ENCODE results near the gene GDAP1L1. TPM values are rescaled to one million over a fixed set of nuclear protein-coding genes. Genes with fewer than 3 reads are reported as not detected.

Gene GDAP1L1
- polyA plus RNA-seq, 1 donor = 5.4 TPM

DNA sequence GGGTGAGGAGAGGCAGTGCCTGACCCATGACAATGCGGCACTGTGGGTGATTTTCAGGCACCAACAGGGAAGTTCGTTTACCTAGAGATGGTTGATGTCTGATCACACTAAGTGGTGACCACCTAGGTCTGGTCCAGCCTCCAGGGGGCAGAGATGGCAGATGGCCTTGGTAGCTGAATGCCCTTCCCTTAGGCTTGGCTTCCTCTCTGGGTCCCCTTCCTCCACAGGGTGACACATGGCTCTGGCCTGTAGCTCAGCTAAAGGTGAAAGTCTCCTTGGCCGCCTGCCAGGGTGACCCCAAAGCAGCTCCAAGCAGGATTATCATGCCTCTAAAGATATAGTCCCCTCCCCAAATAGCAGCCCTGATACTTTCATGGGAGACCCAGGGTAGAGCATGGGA lies 6.4 kb downstream of the GDAP1L1 start:
- no CpG with 5 or more reads among the region's 3 CpGs for WGBS (ENCODE audit: insufficient coverage, low lambda C conversion rate)
- Histone ChIP-seq H3K27me3 (ENCODE audit: control insufficient read depth, insufficient read depth, low read length) (no peaks in the 10 kb centered on the region), H3K36me3 (ENCODE audit: control insufficient read depth, insufficient read depth, low read length) (no peaks in the 10 kb centered on the region), H3K4me3 (ENCODE audit: low read length) (no peak overlapping the region), H3K9me3 (ENCODE audit: control insufficient read depth, low read depth, low read length) (no peaks in the 10 kb centered on the region), H3K27ac (ENCODE audit: low read length) (no peak overlapping the region), H3K4me1 (ENCODE audit: control insufficient read depth, insufficient read depth, low read length) (no peaks in the 10 kb centered on the region)
- DNase-seq = no peak

DNA sequence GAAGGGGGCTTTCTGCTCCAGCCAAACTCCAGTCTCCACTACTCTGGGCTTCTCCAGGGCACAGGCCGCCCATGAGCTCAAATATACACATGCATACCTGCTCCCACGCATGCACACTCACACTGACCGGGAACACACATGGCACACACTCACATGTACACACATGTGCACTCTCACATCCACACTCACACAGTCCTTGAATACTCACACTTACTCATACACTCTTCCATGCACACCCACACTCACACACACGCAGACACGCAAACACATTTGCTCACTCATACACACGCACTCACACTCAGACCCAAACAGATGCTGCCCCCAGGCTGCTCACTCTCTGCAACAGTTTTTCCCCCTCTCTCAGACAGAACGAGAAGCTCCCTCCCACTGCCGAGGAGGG lies 7.0 kb downstream of the GDAP1L1 start:
- no peaks in the 10 kb centered on the region for H3K36me3 ChIP-seq (ENCODE audit: control insufficient read depth, insufficient read depth, low read length)
- no peaks in the 10 kb centered on the region for H3K27me3 ChIP-seq (ENCODE audit: control insufficient read depth, insufficient read depth, low read length)
- WGBS (ENCODE audit: insufficient coverage, low lambda C conversion rate) = no CpG with 5 or more reads among the region's 8 CpGs
- DNase-seq = no peak
- no peak overlapping the region for H3K4me3 ChIP-seq (ENCODE audit: low read length)
- no peaks in the 10 kb centered on the region for H3K9me3 ChIP-seq (ENCODE audit: control insufficient read depth, low read depth, low read length)
- H3K27ac ChIP-seq (ENCODE audit: low read length) = no peak overlapping the region
- no peaks in the 10 kb centered on the region for H3K4me1 ChIP-seq (ENCODE audit: control insufficient read depth, insufficient read depth, low read length)

DNA sequence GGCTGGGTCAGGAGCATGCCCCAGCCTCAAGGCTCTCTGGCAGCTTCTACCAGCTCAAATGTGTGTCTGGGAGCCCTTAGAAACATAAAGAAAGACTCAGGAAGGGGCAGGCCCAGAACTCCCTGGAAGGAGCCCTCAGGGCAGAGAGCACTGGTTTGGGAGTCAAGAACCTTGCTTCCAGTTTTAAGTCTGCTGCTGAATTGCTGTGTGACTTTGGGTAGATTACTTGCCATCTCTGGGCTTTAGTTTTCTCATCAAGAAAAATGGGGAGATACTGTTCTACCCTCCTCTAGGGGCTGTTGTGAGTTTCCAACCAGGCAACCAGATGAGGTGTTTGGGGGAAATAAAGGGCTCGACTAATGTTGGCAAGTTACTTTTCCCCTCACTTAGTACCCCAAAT lies 8.8 kb downstream of the GDAP1L1 start:
- Histone ChIP-seq H3K27me3 (ENCODE audit: control insufficient read depth, insufficient read depth, low read length) (no peaks in the 10 kb centered on the region), H3K9me3 (ENCODE audit: control insufficient read depth, low read depth, low read length) (no peaks in the 10 kb centered on the region), H3K36me3 (ENCODE audit: control insufficient read depth, insufficient read depth, low read length) (no peaks in the 10 kb centered on the region), H3K27ac (ENCODE audit: low read length) (no peak overlapping the region), H3K4me3 (ENCODE audit: low read length) (no peak overlapping the region), H3K4me1 (ENCODE audit: control insufficient read depth, insufficient read depth, low read length) (no peaks in the 10 kb centered on the region)
- no peak for DNase-seq
- WGBS (ENCODE audit: insufficient coverage, low lambda C conversion rate) = no CpG with 5 or more reads among the region's 1 CpG

DNA sequence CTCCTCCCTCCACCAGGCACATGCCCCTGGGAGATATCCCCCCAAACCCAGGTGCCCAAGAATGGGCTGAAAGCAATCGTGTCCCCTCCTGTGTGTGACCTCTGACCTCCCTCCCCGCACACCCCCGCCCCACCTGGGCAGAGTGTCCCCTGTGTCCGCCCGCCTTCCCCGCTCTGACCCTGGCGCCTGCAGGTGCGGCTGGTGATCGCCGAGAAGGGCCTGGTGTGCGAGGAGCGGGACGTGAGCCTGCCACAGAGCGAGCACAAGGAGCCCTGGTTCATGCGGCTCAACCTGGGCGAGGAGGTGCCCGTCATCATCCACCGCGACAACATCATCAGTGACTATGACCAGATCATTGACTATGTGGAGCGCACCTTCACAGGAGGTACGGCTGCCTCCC lies 9.9 kb downstream of the GDAP1L1 start:
- Histone ChIP-seq H3K36me3 (ENCODE audit: control insufficient read depth, insufficient read depth, low read length) (no peaks in the 10 kb centered on the region), H3K9me3 (ENCODE audit: control insufficient read depth, low read depth, low read length) (no peaks in the 10 kb centered on the region), H3K4me3 (ENCODE audit: low read length) (no peak overlapping the region), H3K27me3 (ENCODE audit: control insufficient read depth, insufficient read depth, low read length) (no peaks in the 10 kb centered on the region), H3K4me1 (ENCODE audit: control insufficient read depth, insufficient read depth, low read length) (no peaks in the 10 kb centered on the region), H3K27ac (ENCODE audit: low read length) (no peak overlapping the region)
- no peak for DNase-seq
- no CpG with 5 or more reads among the region's 21 CpGs for WGBS (ENCODE audit: insufficient coverage, low lambda C conversion rate)

DNA sequence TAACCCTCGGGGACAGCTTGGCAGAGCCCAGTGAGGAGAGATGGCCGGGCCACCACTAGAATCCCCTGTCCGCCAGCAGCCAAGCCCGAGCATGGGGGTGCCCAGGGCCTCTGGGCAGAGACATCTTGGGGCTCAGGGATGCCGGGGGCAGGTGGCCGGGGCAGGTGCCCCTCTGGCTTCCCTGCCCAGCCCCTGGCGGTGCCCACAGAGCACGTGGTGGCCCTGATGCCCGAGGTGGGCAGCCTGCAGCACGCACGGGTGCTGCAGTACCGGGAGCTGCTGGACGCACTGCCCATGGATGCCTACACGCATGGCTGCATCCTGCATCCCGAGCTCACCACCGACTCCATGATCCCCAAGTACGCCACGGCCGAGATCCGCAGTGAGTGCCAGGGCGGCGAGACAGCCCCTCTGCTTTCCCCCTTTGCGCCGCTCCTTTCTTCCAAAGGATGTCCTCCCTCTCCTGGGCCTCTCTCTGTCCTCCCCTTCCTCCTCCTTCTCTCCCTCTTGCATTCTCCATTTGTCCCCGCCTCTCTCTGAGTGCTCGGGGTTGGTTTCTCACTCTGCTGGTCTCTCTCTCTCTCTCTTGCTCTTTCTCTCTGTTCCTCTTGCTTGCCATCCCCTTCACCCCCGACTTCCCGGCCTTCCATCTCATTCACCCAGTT lies 11.2 kb downstream of the GDAP1L1 start:
- Histone ChIP-seq H3K36me3 (ENCODE audit: control insufficient read depth, insufficient read depth, low read length) (no peaks in the 10 kb centered on the region), H3K27me3 (ENCODE audit: control insufficient read depth, insufficient read depth, low read length) (no peaks in the 10 kb centered on the region), H3K9me3 (ENCODE audit: control insufficient read depth, low read depth, low read length) (no peaks in the 10 kb centered on the region), H3K4me1 (ENCODE audit: control insufficient read depth, insufficient read depth, low read length) (no peaks in the 10 kb centered on the region), H3K4me3 (ENCODE audit: low read length) (no peak overlapping the region), H3K27ac (ENCODE audit: low read length) (no peak overlapping the region)
- WGBS (ENCODE audit: insufficient coverage, low lambda C conversion rate) = 82% methylated on average over 4 of the region's 28 CpGs
- DNase-seq = no peak

DNA sequence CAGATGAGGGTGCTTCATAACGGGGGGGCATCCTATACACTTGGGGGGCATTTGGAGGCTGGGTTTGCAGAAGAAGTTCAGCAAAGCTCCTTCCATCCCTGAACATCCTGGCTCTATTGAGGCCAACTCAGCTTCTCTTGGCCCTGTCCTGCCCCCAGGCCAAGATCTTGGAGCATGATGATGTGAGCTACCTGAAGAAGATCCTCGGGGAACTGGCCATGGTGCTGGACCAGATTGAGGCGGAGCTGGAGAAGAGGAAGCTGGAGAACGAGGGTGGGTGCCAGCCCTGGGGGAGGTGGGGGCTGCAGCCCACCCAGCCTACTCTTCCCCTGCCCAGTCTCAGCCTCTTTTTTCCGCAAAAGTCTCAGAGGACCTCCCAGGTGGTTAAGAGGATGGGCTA lies 17.2 kb downstream of the GDAP1L1 start:
- Histone ChIP-seq H3K36me3 (ENCODE audit: control insufficient read depth, insufficient read depth, low read length) (no peaks in the 10 kb centered on the region), H3K4me1 (ENCODE audit: control insufficient read depth, insufficient read depth, low read length) (no peaks in the 10 kb centered on the region), H3K9me3 (ENCODE audit: control insufficient read depth, low read depth, low read length) (no peaks in the 10 kb centered on the region), H3K27ac (ENCODE audit: low read length) (no peak overlapping the region), H3K4me3 (ENCODE audit: low read length) (no peak overlapping the region), H3K27me3 (ENCODE audit: control insufficient read depth, insufficient read depth, low read length) (no peaks in the 10 kb centered on the region)
- WGBS (ENCODE audit: insufficient coverage, low lambda C conversion rate) = no CpG with 5 or more reads among the region's 5 CpGs
- DNase-seq = no peak

DNA sequence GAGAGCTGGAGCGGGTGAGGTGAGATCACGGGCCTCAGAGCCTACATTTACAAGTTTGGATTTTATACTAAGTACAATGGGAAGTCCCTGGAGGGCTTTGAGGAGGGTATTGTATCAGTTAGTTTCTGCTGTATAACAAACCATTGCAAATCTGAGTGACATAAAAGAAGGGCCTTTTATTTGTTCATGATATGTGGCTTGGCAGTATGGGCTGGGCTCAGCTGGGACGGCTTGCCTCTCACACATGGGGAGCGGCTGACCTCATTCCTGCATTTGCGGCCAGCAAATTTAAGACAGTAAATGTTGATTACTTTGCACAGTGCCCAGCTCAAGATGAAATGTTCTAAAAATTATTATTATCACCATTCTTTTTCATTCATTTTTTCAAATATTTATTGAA lies 21.7 kb downstream of the GDAP1L1 start:
- Histone ChIP-seq H3K4me3 (ENCODE audit: low read length) (no peak overlapping the region), H3K4me1 (ENCODE audit: control insufficient read depth, insufficient read depth, low read length) (no peaks in the 10 kb centered on the region), H3K27ac (ENCODE audit: low read length) (no peak overlapping the region), H3K9me3 (ENCODE audit: control insufficient read depth, low read depth, low read length) (no peaks in the 10 kb centered on the region), H3K36me3 (ENCODE audit: control insufficient read depth, insufficient read depth, low read length) (no peaks in the 10 kb centered on the region), H3K27me3 (ENCODE audit: control insufficient read depth, insufficient read depth, low read length) (no peaks in the 10 kb centered on the region)
- WGBS (ENCODE audit: insufficient coverage, low lambda C conversion rate) = no CpG with 5 or more reads among the region's 5 CpGs
- no peak for DNase-seq

DNA sequence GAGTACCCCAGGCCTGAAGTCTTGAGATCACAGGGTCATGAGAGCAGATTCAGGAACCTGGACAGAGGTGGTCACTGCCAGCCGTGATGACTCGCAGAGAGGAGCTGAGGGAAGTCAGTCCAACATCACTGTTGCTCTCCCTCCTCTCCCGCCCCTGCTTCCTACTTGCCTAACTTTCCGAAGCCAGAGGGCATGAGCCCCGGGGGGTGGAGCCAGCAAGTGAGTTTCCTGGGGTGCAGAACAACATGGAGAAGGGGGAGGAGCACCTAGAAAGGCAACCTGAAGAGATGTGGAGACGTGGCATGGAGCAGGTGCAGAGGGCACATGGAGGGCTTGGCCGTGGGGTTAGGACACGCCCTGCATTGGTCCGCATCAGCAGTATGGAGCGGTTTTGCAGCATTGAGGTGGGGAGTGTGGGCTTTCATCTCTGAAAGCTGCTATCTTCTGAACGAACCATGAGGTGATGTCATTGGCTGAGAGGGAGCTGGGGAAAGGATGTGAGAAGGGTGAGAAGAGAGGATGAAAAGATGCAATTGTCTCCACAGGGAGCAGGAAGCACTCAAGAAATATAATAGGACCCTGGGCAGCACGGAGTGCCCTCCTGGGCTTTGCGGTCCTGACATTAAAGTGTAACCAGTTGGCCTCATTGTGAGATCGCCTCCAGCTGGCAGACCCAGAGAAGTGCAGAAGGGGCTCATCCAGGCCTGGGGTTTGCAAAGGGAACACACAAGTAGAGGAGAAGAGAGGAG lies 25.0 kb downstream of the GDAP1L1 start:
- H3K36me3 ChIP-seq (ENCODE audit: control insufficient read depth, insufficient read depth, low read length) = no peaks in the 10 kb centered on the region
- H3K4me1 ChIP-seq (ENCODE audit: control insufficient read depth, insufficient read depth, low read length) = no peaks in the 10 kb centered on the region
- no peak for DNase-seq
- H3K27me3 ChIP-seq (ENCODE audit: control insufficient read depth, insufficient read depth, low read length) = no peaks in the 10 kb centered on the region
- H3K4me3 ChIP-seq (ENCODE audit: low read length) = no peak overlapping the region
- no peak overlapping the region for H3K27ac ChIP-seq (ENCODE audit: low read length)
- H3K9me3 ChIP-seq (ENCODE audit: control insufficient read depth, low read depth, low read length) = no peaks in the 10 kb centered on the region
- WGBS (ENCODE audit: insufficient coverage, low lambda C conversion rate) = 43% methylated on average over 1 of the region's 14 CpGs

DNA sequence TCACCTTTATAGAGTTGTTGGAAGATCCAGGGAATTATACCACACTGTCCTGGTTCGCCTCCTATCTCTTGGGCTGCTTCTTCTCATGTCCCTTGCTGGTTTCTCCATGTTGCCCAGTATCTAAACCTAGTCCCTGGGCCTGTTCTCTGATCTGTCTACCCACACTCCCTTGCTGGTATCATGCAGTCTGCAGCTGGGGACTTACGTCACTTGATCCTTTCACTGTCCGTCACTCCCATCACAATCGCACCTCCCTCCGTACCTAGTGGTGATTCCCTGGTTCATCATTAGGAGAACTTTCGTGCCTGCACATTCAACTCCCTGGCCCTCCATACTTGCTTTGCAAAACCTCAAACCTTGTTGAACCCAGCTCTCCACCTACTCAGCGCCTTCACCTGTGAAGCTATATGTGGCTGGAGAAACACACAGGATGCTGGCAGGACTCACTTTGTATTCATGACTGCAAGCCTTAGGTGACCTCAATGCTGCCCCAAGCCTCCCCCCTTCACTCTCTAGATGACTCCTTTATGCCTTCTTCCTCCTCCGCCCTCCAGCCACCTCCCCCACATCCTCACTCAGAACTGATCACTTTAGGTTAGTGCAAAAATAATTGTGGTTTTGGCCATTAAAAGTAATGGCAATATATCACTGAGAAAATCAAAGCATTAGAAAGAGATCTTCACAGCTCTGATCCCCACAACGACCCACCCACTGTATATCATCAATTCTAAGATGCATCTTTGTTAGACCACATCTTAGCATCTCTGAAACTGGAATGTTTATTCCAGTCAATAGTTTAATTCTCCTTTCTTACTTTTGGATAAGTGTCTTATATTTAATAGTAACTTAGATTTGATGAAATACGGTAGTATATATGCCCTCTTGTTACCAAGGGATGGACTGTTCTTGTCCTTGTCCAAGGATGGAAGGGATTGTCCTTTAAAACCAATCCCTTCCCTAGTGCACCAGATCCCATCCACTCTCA lies 26.4 kb downstream of the GDAP1L1 start:
- H3K27me3 ChIP-seq (ENCODE audit: control insufficient read depth, insufficient read depth, low read length) = no peaks in the 10 kb centered on the region
- H3K4me1 ChIP-seq (ENCODE audit: control insufficient read depth, insufficient read depth, low read length) = no peaks in the 10 kb centered on the region
- H3K4me3 ChIP-seq (ENCODE audit: low read length) = no peak overlapping the region
- H3K9me3 ChIP-seq (ENCODE audit: control insufficient read depth, low read depth, low read length) = no peaks in the 10 kb centered on the region
- no peak for DNase-seq
- no CpG with 5 or more reads among the region's 10 CpGs for WGBS (ENCODE audit: insufficient coverage, low lambda C conversion rate)
- no peak overlapping the region for H3K27ac ChIP-seq (ENCODE audit: low read length)
- H3K36me3 ChIP-seq (ENCODE audit: control insufficient read depth, insufficient read depth, low read length) = no peaks in the 10 kb centered on the region

DNA sequence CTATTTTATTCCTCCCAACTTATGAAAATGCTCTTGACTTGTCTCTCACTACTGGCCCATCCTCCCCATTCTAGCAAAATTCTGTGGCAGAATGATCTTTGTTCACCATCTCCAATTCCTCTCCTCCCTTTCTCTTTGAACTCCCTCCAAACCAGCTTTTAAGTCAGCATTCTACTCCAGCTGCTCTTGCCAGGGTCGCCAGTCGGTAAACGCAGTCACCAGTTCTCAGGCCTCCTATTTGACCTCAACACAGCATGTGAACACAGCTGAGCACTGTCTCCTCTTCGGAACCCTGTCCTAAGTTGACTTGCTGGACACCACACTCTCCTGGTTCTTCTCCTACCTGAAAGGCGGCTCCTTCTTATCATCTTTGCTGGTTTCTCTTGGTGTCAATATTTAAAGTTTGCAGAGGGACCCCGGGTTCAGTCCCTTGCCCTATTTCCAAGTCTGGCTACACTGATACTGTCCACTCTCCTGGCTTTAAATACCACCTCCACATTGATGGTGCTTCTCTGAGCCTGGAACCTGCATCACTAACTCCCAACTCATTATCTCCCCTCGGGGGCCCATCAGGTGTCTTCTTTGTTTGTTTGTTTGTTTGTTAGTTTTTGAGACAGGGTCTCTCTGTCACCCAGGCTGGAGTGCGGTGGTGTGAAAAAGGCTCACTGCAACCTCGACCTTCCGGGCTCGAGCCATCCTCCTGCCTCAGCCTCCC lies 27.4 kb downstream of the GDAP1L1 start:
- no peak overlapping the region for H3K4me3 ChIP-seq (ENCODE audit: low read length)
- no peak for DNase-seq
- no peak overlapping the region for H3K27ac ChIP-seq (ENCODE audit: low read length)
- H3K27me3 ChIP-seq (ENCODE audit: control insufficient read depth, insufficient read depth, low read length) = no peaks in the 10 kb centered on the region
- no peaks in the 10 kb centered on the region for H3K9me3 ChIP-seq (ENCODE audit: control insufficient read depth, low read depth, low read length)
- WGBS (ENCODE audit: insufficient coverage, low lambda C conversion rate) = no CpG with 5 or more reads among the region's 11 CpGs
- H3K4me1 ChIP-seq (ENCODE audit: control insufficient read depth, insufficient read depth, low read length) = no peaks in the 10 kb centered on the region
- H3K36me3 ChIP-seq (ENCODE audit: control insufficient read depth, insufficient read depth, low read length) = no peaks in the 10 kb centered on the region
